HepG2 (cell line): ENCODE measurements around the gene TBL2. TPM values are rescaled to one million over a fixed set of nuclear protein-coding genes. Genes with fewer than 3 reads are reported as not detected.

Experiments used
- CEBPG ChIP-seq: IDR thresholded peaks from 2 replicates; pipeline ENCODE4 v1.6.1; 2016
- ELF3 ChIP-seq: IDR thresholded peaks from 2 replicates; pipeline ENCODE4 v1.6.1; 2016; ENCODE audit warnings: missing genetic modification reagents, missing compliant biosample characterization
- EP300 ChIP-seq, 3 experiments: sonication (generic) in 1 of 3; formaldehyde crosslinking in 1 of 3; IDR thresholded peaks; 2 replicates each; pipeline versions ENCODE4 v1.5.1 to v1.6.1; 2011 to 2020; ENCODE audit warnings: low read depth in 2 of 3, low read length in 2 of 3, borderline replicate concordance in 1 of 3, improper control_type of control experiment in 1 of 3, mild to moderate bottlenecking in 1 of 3, missing genetic modification reagents in 1 of 3, moderate library complexity in 1 of 3
- GMEB1 ChIP-seq: sonication (generic); formaldehyde crosslinking; IDR thresholded peaks from 2 replicates; pipeline ENCODE4 v1.5.1; 2020; ENCODE audit warnings: missing genetic modification reagents, mild to moderate bottlenecking, borderline replicate concordance
- HINFP ChIP-seq: sonication (generic); formaldehyde crosslinking; IDR thresholded peaks from 2 replicates; pipeline ENCODE4 v1.4.0; 2020; ENCODE audit warnings: low read depth, mild to moderate bottlenecking, missing genetic modification reagents
- KDM4B ChIP-seq: sonication (generic); formaldehyde crosslinking; IDR thresholded peaks from 2 replicates; pipeline ENCODE4 v1.4.0; 2020; ENCODE audit warnings: missing genetic modification reagents
- MXD4 ChIP-seq: IDR thresholded peaks from 2 replicates; pipeline ENCODE4 v1.6.1; 2016; ENCODE audit warnings: mild to moderate bottlenecking, missing biosample characterization, missing genetic modification reagents
- NR2F6 ChIP-seq, 2 experiments: IDR thresholded peaks; 2 replicates each; pipeline ENCODE4 v1.6.1; 2016; ENCODE audit warnings: antibody characterized with exemption in 1 of 2, mild to moderate bottlenecking in 1 of 2
- RCOR2 ChIP-seq: IDR thresholded peaks from 2 replicates; pipeline ENCODE4 v1.6.1; 2016; ENCODE audit warnings: missing biosample characterization, missing genetic modification reagents
- RELA ChIP-seq: sonication (generic); formaldehyde crosslinking; IDR thresholded peaks from 2 replicates; pipeline ENCODE4 v1.4.0; 2020; ENCODE audit warnings: missing genetic modification reagents
- ZEB1 ChIP-seq: IDR thresholded peaks from 2 replicates; pipeline ENCODE4 v1.6.1; 2012; ENCODE audit warnings: mild to moderate bottlenecking, low read depth, inconsistent platforms; ENCODE audit not compliant: insufficient replicate concordance
- ZFP36 ChIP-seq: fragments of 150-350 bp; IDR thresholded peaks from 2 replicates; pipeline ENCODE4 v1.6.1; 2018; ENCODE audit warnings: borderline replicate concordance, low read length, low read depth; ENCODE audit not compliant: partially characterized antibody
- ZNF121 ChIP-seq: sonication (generic); formaldehyde crosslinking; IDR thresholded peaks from 2 replicates; pipeline ENCODE4 v1.5.0; 2020; ENCODE audit warnings: mild to moderate bottlenecking, missing genetic modification reagents
- ZNF430 ChIP-seq: sonication (generic); formaldehyde crosslinking; IDR thresholded peaks from 2 replicates; pipeline ENCODE4 v1.9.0; 2021; ENCODE audit warnings: mild to moderate bottlenecking, missing genetic modification reagents
- ZNF572 ChIP-seq: sonication (generic); formaldehyde crosslinking; IDR thresholded peaks from 2 replicates; pipeline ENCODE4 v1.5.1; 2020; ENCODE audit warnings: mild to moderate bottlenecking, missing genetic modification reagents
- ZNF75D ChIP-seq: sonication (generic); formaldehyde crosslinking; IDR thresholded peaks from 2 replicates; pipeline ENCODE4 v1.8.1; 2023; ENCODE audit warnings: missing genetic modification reagents, mild to moderate bottlenecking, borderline replicate concordance
- polyA plus RNA-seq, 8 experiments: library from polyadenylated mRNA; depleted of rRNA in 3 of 8; stranded (reverse) in 7 of 8; unstranded in 1 of 8; fragments of >200 nt; fragmentation: Illumina TruSeq in 4 of 8; extraction: Trizol in 4 of 8; gene quantifications; 2 replicates each; pipeline versions ENCODE4 v1.2.1 to v1.2.3, GENCODE V29; 2011 to 2016; ENCODE audit warnings: low read depth in 4 of 8, missing spikeins in 1 of 8, mixed read lengths in 1 of 8; ENCODE audit not compliant: insufficient read depth in 1 of 8
- total RNA-seq, 5 experiments: library from RNA; depleted of rRNA; stranded (reverse); fragments of >200 nt; fragmentation: Illumina TruSeq; extraction: Trizol; gene quantifications; 2 replicates each; pipeline ENCODE4 v1.2.3, GENCODE V29; 2016; ENCODE audit warnings: low read depth in 1 of 5
- TF ChIP-seq, protein P1 (sequence below): IDR thresholded peaks from 2 replicates; pipeline ENCODE4 v1.6.1; 2016; ENCODE audit warnings: low read depth
- TF ChIP-seq, protein P2 (sequence below): IDR thresholded peaks from 2 replicates; pipeline ENCODE4 v1.6.1; 2016; ENCODE audit warnings: missing compliant biosample characterization, missing genetic modification reagents, borderline replicate concordance
- TF ChIP-seq, protein P3 (sequence below): sonication (generic); formaldehyde crosslinking; IDR thresholded peaks from 2 replicates; pipeline ENCODE4 v1.4.0; 2020; ENCODE audit warnings: missing genetic modification reagents
- TF ChIP-seq, protein P4 (sequence below): IDR thresholded peaks from 2 replicates; pipeline ENCODE4 v1.6.1; 2018; ENCODE audit warnings: missing genetic modification reagents

Gene TBL2
- total and polyA plus RNA-seq, 2 of the 13 experiments (the other 11 are each of a cell fraction or from before 2014, with no cell fraction given): 43.4 to 47.2 TPM

GRCh38 chr7:73522105-73522872, 56.1 kb downstream of the TBL2 start, which contains the start of gene BAZ1B (continued):
- TF ChIP-seq EP300 (IDR thresholded peaks at IDR 0.05; ENCODE audit: low read depth in 2 of 2, low read length in 2 of 2) (peak in 1 of 2 experiments; percentile 42; a peak in 1 of 4 replicates), EP300 (CRISPR knock-in tag; IDR thresholded peaks at IDR 0.05; ENCODE audit: borderline replicate concordance) (peak; percentile 36; the same call in 1 of the 2 replicates), ZNF572 (0 out of 2 replicates have a peak, but pooled peaks have one; percentile 66), ZNF430 (CRISPR knock-in tag) (peak; percentile 65; the same call in 1 of the 2 replicates), ZNF75D (no peak), HINFP (CRISPR knock-in tag) (no peak), MXD4 (peak; percentile 71; the same call in 1 of the 2 replicates), ZEB1 (no peak), GMEB1 (CRISPR knock-in tag) (peak; percentile 87), ELF3 (CRISPR knock-in tag) (peak; percentile 62), NR2F6 (IDR thresholded peaks at IDR 0.05) (peak; percentile 99), NR2F6 (CRISPR knock-in tag; IDR thresholded peaks at IDR 0.05) (peak; percentile 97), ZFP36 (no peak), RCOR2 (CRISPR knock-in tag) (0 out of 2 replicates have a peak, but pooled peaks have one; percentile 27), KDM4B (CRISPR knock-in tag) (no peak; the same call in none of the 2 replicates), RELA (CRISPR knock-in tag) (no peak), ZNF121 (no peak), CEBPG (no peak)
- TF ChIP-seq, protein P1, sequence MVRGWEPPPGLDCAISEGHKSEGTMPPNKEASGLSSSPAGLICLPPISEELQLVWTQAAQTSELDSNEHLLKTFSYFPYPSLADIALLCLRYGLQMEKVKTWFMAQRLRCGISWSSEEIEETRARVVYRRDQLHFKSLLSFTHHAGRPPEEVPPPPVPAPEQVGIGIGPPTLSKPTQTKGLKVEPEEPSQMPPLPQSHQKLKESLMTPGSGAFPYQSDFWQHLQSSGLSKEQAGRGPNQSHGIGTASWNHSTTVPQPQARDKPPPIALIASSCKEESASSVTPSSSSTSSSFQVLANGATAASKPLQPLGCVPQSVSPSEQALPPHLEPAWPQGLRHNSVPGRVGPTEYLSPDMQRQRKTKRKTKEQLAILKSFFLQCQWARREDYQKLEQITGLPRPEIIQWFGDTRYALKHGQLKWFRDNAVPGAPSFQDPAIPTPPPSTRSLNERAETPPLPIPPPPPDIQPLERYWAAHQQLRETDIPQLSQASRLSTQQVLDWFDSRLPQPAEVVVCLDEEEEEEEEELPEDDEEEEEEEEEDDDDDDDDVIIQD (CRISPR knock-in tag): no peak
- TF ChIP-seq, protein P2, sequence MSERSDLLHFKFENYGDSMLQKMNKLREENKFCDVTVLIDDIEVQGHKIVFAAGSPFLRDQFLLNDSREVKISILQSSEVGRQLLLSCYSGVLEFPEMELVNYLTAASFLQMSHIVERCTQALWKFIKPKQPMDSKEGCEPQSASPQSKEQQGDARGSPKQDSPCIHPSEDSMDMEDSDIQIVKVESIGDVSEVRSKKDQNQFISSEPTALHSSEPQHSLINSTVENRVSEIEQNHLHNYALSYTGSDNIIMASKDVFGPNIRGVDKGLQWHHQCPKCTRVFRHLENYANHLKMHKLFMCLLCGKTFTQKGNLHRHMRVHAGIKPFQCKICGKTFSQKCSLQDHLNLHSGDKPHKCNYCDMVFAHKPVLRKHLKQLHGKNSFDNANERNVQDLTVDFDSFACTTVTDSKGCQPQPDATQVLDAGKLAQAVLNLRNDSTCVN (CRISPR knock-in tag): peak; percentile 40; the same call in 1 of the 2 replicates
- TF ChIP-seq, protein P3, sequence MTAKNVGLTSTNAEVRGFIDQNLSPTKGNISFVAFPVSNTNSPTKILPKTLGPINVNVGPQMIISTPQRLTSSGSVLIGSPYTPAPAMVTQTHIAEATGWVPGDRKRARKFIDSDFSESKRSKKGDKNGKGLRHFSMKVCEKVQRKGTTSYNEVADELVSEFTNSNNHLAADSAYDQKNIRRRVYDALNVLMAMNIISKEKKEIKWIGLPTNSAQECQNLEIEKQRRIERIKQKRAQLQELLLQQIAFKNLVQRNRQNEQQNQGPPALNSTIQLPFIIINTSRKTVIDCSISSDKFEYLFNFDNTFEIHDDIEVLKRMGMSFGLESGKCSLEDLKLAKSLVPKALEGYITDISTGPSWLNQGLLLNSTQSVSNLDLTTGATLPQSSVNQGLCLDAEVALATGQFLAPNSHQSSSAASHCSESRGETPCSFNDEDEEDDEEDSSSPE: peak; percentile 94
- TF ChIP-seq, protein P4, sequence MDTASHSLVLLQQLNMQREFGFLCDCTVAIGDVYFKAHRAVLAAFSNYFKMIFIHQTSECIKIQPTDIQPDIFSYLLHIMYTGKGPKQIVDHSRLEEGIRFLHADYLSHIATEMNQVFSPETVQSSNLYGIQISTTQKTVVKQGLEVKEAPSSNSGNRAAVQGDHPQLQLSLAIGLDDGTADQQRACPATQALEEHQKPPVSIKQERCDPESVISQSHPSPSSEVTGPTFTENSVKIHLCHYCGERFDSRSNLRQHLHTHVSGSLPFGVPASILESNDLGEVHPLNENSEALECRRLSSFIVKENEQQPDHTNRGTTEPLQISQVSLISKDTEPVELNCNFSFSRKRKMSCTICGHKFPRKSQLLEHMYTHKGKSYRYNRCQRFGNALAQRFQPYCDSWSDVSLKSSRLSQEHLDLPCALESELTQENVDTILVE (CRISPR knock-in tag): no peak
